Measurements from ENCODE around the gene ZFPM1. TPM values are rescaled to one million over a fixed set of nuclear protein-coding genes. Genes with fewer than 3 reads are reported as not detected.

Gene ZFPM1
- polyA plus RNA-seq, 1 of the 3 experiments (the other 2 are of a cell fraction), result 1.2 TPM

DNA sequence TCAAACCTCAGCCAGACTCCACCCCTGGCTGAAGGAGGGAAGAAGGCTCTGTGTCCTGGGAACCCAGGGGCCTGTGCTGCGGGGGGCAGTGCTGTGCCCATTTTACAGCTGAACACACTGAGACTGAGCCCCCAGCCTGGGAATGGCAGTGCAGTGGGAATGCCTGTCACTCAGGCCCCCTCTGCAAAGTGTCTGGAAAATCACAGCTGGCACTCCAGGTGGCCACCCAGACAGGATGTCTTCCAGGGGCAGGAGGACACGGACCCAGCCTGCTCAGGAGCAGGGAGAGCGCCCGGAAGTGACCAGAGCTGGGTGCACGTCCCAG is 37.7 kb upstream of the ZFPM1 start:
- no peaks in the 10 kb centered on the region for H3K9me2 ChIP-seq
- H3K27me3 ChIP-seq (ENCODE audit: insufficient read depth), result no peaks in the 10 kb centered on the region
- WGBS (ENCODE audit: low lambda C conversion rate), result 94% methylated on average over 3 of the region's 5 CpGs
- no peaks in the 10 kb centered on the region for H3K36me3 ChIP-seq (replicated peaks in 1 of 2; ENCODE audit: control insufficient read depth in 1 of 2, insufficient read depth in 2 of 2, low read length in 1 of 2)
- H3K9ac ChIP-seq, result no peak overlapping the region
- H2AFZ ChIP-seq (ENCODE audit: low read depth), result no peak overlapping the region
- H3K4me2 ChIP-seq, result no peak overlapping the region
- no peak overlapping the region for H3K4me3 ChIP-seq (ENCODE audit: low read depth in 2 of 2, low read length in 1 of 2)
- H3K4me1 ChIP-seq (ENCODE audit: control insufficient read depth in 1 of 2, insufficient read depth in 2 of 2, low read depth in 1 of 2, low read length in 1 of 2), result peaks cover 0 to 16% of the 10 kb centered on the region in 2 experiments; a peak in 1 of 4 replicates
- no peaks in the 10 kb centered on the region for H3K79me2 ChIP-seq (ENCODE audit: insufficient read depth)
- CTCF ChIA-PET, result interaction anchor here (1.7 kb wide), 1 partner anchor 22 kb away, joined by 8 read pairs; no protein-coding TSS in a partner anchor
- peaks cover 13% of the 10 kb centered on the region; the same call in 1 of the 2 replicates for H4K20me1 ChIP-seq (ENCODE audit: insufficient read depth)
- POLR2A ChIA-PET, result interaction anchor here (0.5 kb wide), 1 partner anchor 10 kb away, joined by 3 read pairs; no protein-coding TSS in a partner anchor
- TF ChIP-seq YY1 (IDR thresholded peaks at IDR 0.05; ENCODE audit: low read depth) (no peak), RAD21 (IDR thresholded peaks at IDR 0.05; ENCODE audit: low read length) (no peak), NFIC (IDR thresholded peaks at IDR 0.05; ENCODE audit: borderline replicate concordance) (no peak), NRF1 (IDR thresholded peaks at IDR 0.05; ENCODE audit: low read depth, low read length) (no peak), USF1 (IDR thresholded peaks at IDR 0.05; ENCODE audit: borderline replicate concordance, low read depth) (no peak)
- DNase-seq, result no peak
- H3K9me3 ChIP-seq, result no peaks in the 10 kb centered on the region
- H3F3A ChIP-seq (replicated peaks; ENCODE audit: insufficient read depth), result no peaks in the 10 kb centered on the region
- no peak overlapping the region for H3K27ac ChIP-seq (ENCODE audit: low read depth in 2 of 2, low read length in 1 of 2)

DNA sequence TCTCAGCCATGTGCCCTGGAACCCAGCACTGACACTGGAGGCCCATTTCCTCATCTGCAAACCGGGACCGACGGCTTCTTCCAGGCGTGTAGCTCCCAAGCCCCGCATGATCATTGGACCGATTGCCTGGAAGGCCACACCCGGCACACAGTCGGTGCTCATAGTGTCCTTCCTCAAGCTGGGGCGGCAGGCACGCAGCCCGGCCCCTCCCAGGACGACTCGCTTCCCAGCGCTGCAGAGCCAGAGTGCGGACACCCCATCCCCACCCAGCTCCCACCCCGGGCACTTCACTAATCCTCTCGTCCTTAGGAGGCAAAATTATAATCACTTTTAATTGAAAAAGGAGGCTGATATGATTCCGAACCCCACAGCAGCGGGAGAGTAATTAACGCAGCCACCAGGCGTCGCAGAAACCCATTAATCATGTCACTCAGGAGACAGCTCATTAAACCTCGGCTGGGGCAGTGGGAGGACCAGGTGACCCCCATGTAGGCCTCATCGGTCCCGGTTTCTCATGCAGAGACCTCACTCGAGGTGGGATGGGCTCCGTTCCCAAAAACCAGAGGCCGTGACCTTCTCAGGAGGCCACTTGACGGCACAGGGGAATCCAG is 37.3 kb upstream of the ZFPM1 start:
- H3K27me3 ChIP-seq (ENCODE audit: insufficient read depth), result no peaks in the 10 kb centered on the region
- H3F3A ChIP-seq (replicated peaks; ENCODE audit: insufficient read depth), result no peaks in the 10 kb centered on the region
- H2AFZ ChIP-seq (ENCODE audit: low read depth), result no peak overlapping the region
- H3K9ac ChIP-seq, result no peak overlapping the region
- no peaks in the 10 kb centered on the region for H3K9me2 ChIP-seq
- H3K79me2 ChIP-seq (ENCODE audit: insufficient read depth), result no peaks in the 10 kb centered on the region
- H3K4me2 ChIP-seq, result no peak overlapping the region
- H3K4me3 ChIP-seq (ENCODE audit: low read depth in 2 of 2, low read length in 1 of 2), result no peak overlapping the region
- ChIA-PET POLR2A (no interaction called here), CTCF (interaction anchor here (1.7 kb wide), 1 partner anchor 22 kb away, joined by 8 read pairs; no protein-coding TSS in a partner anchor)
- peaks cover 12% of the 10 kb centered on the region; the same call in 1 of the 2 replicates for H4K20me1 ChIP-seq (ENCODE audit: insufficient read depth)
- 92% methylated on average over 25 of the region's 29 CpGs for WGBS (ENCODE audit: low lambda C conversion rate)
- TF ChIP-seq GATA2 (CRISPR knock-in tag; IDR thresholded peaks at IDR 0.05) (no peak), RAD21 (IDR thresholded peaks at IDR 0.05; ENCODE audit: low read length) (no peak), SMC3 (IDR thresholded peaks at IDR 0.05; ENCODE audit: low read depth, low read length) (no peak), TAF1 (IDR thresholded peaks at IDR 0.05; ENCODE audit: borderline replicate concordance, low read depth, low read length) (no peak), EZH2phosphoT487 (IDR thresholded peaks at IDR 0.05; ENCODE audit: borderline replicate concordance, low read depth) (no peak), GABPA (IDR thresholded peaks at IDR 0.05; ENCODE audit: low read depth) (no peak), NRF1 (IDR thresholded peaks at IDR 0.05; ENCODE audit: low read depth, low read length) (no peak), FOXM1 (IDR thresholded peaks at IDR 0.05; ENCODE audit: low read depth) (no peak), MAX (IDR thresholded peaks at IDR 0.05; ENCODE audit: low read depth) (no peak), IRF3 (IDR thresholded peaks at IDR 0.05; ENCODE audit: low read depth, low read length) (no peak)
- TF ChIP-seq, protein P1, sequence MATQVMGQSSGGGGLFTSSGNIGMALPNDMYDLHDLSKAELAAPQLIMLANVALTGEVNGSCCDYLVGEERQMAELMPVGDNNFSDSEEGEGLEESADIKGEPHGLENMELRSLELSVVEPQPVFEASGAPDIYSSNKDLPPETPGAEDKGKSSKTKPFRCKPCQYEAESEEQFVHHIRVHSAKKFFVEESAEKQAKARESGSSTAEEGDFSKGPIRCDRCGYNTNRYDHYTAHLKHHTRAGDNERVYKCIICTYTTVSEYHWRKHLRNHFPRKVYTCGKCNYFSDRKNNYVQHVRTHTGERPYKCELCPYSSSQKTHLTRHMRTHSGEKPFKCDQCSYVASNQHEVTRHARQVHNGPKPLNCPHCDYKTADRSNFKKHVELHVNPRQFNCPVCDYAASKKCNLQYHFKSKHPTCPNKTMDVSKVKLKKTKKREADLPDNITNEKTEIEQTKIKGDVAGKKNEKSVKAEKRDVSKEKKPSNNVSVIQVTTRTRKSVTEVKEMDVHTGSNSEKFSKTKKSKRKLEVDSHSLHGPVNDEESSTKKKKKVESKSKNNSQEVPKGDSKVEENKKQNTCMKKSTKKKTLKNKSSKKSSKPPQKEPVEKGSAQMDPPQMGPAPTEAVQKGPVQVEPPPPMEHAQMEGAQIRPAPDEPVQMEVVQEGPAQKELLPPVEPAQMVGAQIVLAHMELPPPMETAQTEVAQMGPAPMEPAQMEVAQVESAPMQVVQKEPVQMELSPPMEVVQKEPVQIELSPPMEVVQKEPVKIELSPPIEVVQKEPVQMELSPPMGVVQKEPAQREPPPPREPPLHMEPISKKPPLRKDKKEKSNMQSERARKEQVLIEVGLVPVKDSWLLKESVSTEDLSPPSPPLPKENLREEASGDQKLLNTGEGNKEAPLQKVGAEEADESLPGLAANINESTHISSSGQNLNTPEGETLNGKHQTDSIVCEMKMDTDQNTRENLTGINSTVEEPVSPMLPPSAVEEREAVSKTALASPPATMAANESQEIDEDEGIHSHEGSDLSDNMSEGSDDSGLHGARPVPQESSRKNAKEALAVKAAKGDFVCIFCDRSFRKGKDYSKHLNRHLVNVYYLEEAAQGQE (IDR thresholded peaks at IDR 0.05; ENCODE audit: low read depth, low read length), result no peak
- H3K4me1 ChIP-seq (ENCODE audit: control insufficient read depth in 1 of 2, insufficient read depth in 2 of 2, low read depth in 1 of 2, low read length in 1 of 2), result peaks cover 0 to 16% of the 10 kb centered on the region in 2 experiments; a peak in 1 of 4 replicates
- no peaks in the 10 kb centered on the region for H3K9me3 ChIP-seq
- DNase-seq, result no peak
- no peak overlapping the region; a peak in 1 of 4 replicates for H3K27ac ChIP-seq (ENCODE audit: low read depth in 2 of 2, low read length in 1 of 2)
- no peaks in the 10 kb centered on the region for H3K36me3 ChIP-seq (replicated peaks in 1 of 2; ENCODE audit: control insufficient read depth in 1 of 2, insufficient read depth in 2 of 2, low read length in 1 of 2)

Data from SK-N-SH (cell line).